Ascending aorta (tissue), 2 donors: ENCODE measurements around the gene ANKRD23. TPM values are rescaled to one million over a fixed set of nuclear protein-coding genes. Genes with fewer than 3 reads are reported as not detected.

ENCODE experiments used
- DNase-seq, 2 donors: peaks; one replicate each; pipeline ENCODE4 v3.0.0-alpha.2; 2019; ENCODE audit warnings: low spot score in 2 of 2
- H3K27ac ChIP-seq, 2 donors: fragments of 200-600 bp; sonication (generic); one replicate each; pipeline ENCODE4 v1.5.1; 2016 to 2017; ENCODE audit warnings: mild to moderate bottlenecking in 1 of 2
- H3K27me3 ChIP-seq: fragments of 200-600 bp; sonication (generic); one replicate; pipeline ENCODE4 v1.5.1; 2017
- H3K36me3 ChIP-seq, 2 donors: fragments of 200-600 bp; sonication (generic); one replicate each; pipeline ENCODE4 v1.5.1; 2016
- H3K4me1 ChIP-seq, 2 donors: fragments of 200-600 bp; sonication (generic); one replicate each; pipeline ENCODE4 v1.5.1; 2016 to 2017; ENCODE audit warnings: mild to moderate bottlenecking in 1 of 2
- H3K4me3 ChIP-seq, 2 donors: fragments of 200-600 bp; sonication (generic); one replicate each; pipeline ENCODE4 v1.5.1; 2016 to 2017; ENCODE audit warnings: mild to moderate bottlenecking in 1 of 2
- H3K9me3 ChIP-seq, 2 donors: fragments of 200-600 bp; sonication (generic); one replicate each; pipeline ENCODE4 v1.5.1; 2016
- intact Hi-C: fragments of 100-400 bp; cut with DNase I; formaldehyde crosslinking; loops from one replicate; pipeline ENCODE4 v1.15.1; 2023
- total RNA-seq: library from RNA; depleted of rRNA; stranded (reverse); fragments of >200 nt; gene quantifications from one replicate; pipeline ENCODE4 v1.1.0, GENCODE V29; 2016
- TF ChIP-seq, protein P1 (sequence below), 3 experiments: fragments of 200-600 bp in 2 of 3; fragments of 450-650 bp in 1 of 3; sonication (generic) in 2 of 3; IDR thresholded peaks; one replicate each; pipeline ENCODE4 v1.5.1; 2016 to 2019; ENCODE audit warnings: antibody characterized with exemption in 3 of 3, mild to moderate bottlenecking in 1 of 3, moderate library complexity in 1 of 3

The ANKRD23 gene
- total RNA-seq, 1 donor from 2014 or later: 4.0 TPM

DNA sequence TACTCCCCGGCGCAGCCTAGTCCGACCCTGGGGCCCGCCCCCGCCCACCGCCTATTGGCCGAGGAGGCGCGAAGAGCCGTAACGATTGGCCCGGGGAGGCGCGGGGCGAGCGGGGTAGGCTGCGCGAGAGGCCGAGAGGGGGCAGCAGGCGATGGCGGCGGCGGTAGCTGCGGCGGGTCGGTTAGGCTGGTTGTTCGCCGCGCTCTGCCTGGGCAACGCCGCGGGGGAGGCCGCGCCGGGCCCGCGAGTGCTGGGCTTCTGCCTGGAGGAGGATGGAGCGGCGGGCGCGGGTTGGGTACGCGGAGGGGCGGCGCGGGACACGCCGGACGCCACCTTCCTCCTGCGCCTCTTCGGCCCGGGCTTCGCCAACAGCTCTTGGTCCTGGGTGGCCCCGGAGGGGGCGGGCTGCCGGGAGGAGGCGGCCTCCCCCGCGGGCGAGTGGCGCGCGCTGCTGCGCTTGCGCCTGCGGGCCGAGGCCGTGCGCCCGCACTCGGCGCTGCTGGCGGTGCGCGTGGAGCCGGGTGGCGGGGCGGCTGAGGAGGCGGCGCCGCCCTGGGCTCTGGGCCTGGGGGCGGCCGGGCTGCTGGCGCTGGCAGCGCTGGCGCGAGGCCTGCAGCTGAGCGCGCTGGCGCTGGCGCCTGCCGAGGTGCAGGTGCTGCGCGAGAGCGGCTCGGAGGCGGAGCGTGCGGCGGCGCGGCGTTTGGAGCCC is 27.5 kb downstream of the ANKRD23 start, which contains the start of gene CNNM3:
Gene CNNM3 (plus strand): TSS at position 142 of the 709 bp plus-strand sequence. CDS start 10 bp downstream, at position 152.
- H3K36me3 ChIP-seq: peaks cover 0 to 2% of the 10 kb centered on the region in 2 donors
- peak within 1 kb of the TSS; percentile 88 to 98 for H3K4me3 ChIP-seq
- TF ChIP-seq, protein P1, sequence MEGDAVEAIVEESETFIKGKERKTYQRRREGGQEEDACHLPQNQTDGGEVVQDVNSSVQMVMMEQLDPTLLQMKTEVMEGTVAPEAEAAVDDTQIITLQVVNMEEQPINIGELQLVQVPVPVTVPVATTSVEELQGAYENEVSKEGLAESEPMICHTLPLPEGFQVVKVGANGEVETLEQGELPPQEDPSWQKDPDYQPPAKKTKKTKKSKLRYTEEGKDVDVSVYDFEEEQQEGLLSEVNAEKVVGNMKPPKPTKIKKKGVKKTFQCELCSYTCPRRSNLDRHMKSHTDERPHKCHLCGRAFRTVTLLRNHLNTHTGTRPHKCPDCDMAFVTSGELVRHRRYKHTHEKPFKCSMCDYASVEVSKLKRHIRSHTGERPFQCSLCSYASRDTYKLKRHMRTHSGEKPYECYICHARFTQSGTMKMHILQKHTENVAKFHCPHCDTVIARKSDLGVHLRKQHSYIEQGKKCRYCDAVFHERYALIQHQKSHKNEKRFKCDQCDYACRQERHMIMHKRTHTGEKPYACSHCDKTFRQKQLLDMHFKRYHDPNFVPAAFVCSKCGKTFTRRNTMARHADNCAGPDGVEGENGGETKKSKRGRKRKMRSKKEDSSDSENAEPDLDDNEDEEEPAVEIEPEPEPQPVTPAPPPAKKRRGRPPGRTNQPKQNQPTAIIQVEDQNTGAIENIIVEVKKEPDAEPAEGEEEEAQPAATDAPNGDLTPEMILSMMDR (IDR thresholded peaks at IDR 0.05): peak; percentile 70 to 75 (median 71)
- H3K4me1 ChIP-seq: peaks cover 12 to 41% of the 10 kb centered on the region in 2 donors
- intact Hi-C loops: loop anchor here (1.0 to 10.0 kb wide), 9 partner anchors 42 to 551 kb away; partner anchors contain the start of genes ANKRD39, CIAO1, CNNM4 and KANSL3
- peak; percentile 87 to 98 for DNase-seq
- no peaks in the 10 kb centered on the region for H3K9me3 ChIP-seq
- H3K27ac ChIP-seq: peak within 1 kb of the TSS; percentile 76 to 99
- H3K27me3 ChIP-seq: no peaks in the 10 kb centered on the region

DNA sequence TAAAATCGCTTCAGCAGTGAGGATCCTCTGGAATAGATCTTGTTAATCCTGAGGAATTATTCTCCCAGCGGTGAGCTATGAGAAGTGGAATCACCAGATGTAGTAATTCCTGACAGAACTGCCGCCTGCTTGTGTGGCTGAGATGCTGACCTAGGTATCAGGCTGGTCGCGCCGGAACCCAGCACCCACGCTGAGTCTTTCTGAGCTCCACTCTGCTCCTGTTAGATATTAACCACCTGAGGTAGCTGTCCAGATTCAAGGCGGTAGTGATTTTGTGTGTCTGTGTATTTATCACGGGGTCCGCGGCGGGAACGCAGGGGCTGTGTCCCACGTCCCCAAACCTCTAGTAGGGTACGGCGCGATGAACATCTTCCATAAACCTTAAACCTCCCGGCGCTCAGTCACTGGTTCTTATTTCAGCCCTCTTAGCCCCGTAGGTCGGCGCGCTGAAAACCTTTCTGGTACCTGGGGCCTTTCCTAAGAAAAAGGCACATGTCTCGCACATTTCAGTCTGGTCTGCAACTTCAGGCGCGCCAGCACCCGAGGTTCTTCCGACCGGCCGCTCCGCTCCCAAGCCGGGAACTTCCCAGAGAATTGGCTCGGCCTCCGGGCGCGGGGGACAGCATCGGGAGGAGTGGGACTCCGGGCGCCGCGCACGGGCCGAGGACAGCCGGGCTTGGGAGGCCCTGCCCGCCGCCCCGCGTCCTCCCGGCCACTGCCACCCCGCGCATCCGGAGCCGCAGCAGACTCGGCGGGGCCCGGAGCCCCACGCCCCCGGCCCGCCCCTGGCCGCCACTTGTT is 28.3 kb downstream of the ANKRD23 start:
- TF ChIP-seq, protein P1 (IDR thresholded peaks at IDR 0.05): no peak
- peaks cover 12 to 41% of the 10 kb centered on the region in 2 donors for H3K4me1 ChIP-seq
- intact Hi-C loops: loop anchor here (1.0 to 10.0 kb wide), 9 partner anchors 43 to 551 kb away; partner anchors contain the start of genes ANKRD39, CIAO1, CNNM4 and KANSL3
- DNase-seq: no peak
- peak overlapping the region; percentile 76 to 99 for H3K27ac ChIP-seq
- peak overlapping the region; percentile 88 to 98 for H3K4me3 ChIP-seq
- no peaks in the 10 kb centered on the region for H3K9me3 ChIP-seq
- no peaks in the 10 kb centered on the region for H3K27me3 ChIP-seq
- peaks cover 2% of the 10 kb centered on the region in 2 donors for H3K36me3 ChIP-seq

DNA sequence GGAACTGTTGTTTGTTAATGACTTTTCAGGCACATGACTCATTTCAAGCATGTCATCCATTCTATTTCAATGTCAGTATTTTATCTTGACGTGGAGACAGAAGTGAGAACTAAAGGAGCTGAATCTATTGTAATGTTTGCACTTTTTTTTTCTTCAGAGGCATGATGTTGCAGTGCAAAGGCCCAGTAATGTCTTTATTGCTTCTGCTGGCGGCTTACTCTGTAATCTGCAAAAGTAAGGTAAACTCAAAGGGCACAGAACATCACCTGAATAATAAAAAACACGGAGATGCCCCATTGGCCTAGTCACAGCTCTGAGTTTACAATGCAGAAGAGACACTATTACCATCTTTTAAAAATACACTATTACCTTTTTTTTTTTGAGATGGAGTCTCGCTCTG is 30.2 kb downstream of the ANKRD23 start:
- no peak overlapping the region for H3K27ac ChIP-seq
- peaks cover 6 to 24% of the 10 kb centered on the region in 2 donors for H3K4me1 ChIP-seq
- DNase-seq: no peak
- H3K9me3 ChIP-seq: no peaks in the 10 kb centered on the region
- no peaks in the 10 kb centered on the region for H3K27me3 ChIP-seq
- TF ChIP-seq, protein P1 (IDR thresholded peaks at IDR 0.05): no peak
- peaks cover 5 to 20% of the 10 kb centered on the region in 2 donors for H3K36me3 ChIP-seq
- H3K4me3 ChIP-seq: no peak overlapping the region
- intact Hi-C loops: loop anchor here (10.0 kb wide), 1 partner anchor 549 kb away; the partner anchor contains the start of genes CIAO1 and TMEM127

DNA sequence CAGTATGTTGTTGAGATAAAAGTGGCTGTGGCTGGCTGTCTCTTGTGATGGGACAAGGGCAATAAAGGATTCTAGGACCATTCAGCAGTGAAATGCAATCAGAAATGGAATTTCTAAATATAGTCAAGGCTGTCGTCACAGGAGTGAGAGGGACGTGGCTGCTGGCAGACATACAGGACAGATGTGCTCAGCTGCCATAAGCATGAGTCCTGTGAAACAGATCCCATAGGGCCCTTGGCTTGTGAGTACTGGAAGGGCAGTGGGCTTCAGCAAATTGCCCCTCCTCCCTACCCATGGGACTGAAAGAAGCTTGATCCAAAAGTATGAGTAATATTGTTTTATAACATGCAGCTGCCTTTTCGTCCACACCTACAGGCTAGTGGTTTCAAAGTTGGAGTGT is 31.9 kb downstream of the ANKRD23 start:
- TF ChIP-seq, protein P1 (IDR thresholded peaks at IDR 0.05): no peak
- H3K27ac ChIP-seq: no peak overlapping the region
- intact Hi-C loops: loop anchor here (10.0 kb wide), 1 partner anchor 547 kb away; the partner anchor contains the start of genes CIAO1 and TMEM127

DNA sequence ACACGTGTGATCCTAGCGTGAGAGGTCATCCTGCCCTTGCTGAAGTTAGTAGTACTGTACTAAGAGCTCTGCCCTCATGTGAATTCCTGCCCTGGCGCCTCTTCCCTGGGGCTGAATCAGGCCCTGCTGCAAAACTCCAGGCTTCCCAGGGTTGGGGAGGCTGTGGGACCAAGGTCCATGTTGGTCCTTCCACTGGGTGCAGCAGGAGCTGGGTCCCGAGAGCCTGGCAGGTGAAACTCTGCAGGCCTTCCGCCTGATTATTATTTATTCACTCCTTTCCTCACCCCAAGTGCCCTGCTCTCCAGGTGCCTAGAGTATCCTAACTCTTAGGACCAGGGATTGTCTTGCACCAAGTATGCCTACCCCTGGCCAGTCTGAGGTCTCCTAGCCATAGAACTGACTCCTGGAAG is 33.0 kb downstream of the ANKRD23 start:
- no peak for DNase-seq
- Histone ChIP-seq H3K4me1 (peaks cover 0 to 8% of the 10 kb centered on the region in 2 donors), H3K27ac (no peak overlapping the region), H3K27me3 (no peaks in the 10 kb centered on the region), H3K36me3 (peaks cover 6 to 24% of the 10 kb centered on the region in 2 donors), H3K4me3 (no peak overlapping the region), H3K9me3 (no peaks in the 10 kb centered on the region)
- TF ChIP-seq, protein P1 (IDR thresholded peaks at IDR 0.05): no peak
- intact Hi-C loops: loop anchor here (10.0 kb wide), 1 partner anchor 546 kb away; the partner anchor contains the start of genes CIAO1 and TMEM127

More for the DNA sequence above, 31.9 kb downstream of the ANKRD23 start:
- no peaks in the 10 kb centered on the region for H3K9me3 ChIP-seq
- H3K27me3 ChIP-seq: no peaks in the 10 kb centered on the region
- peaks cover 0 to 8% of the 10 kb centered on the region in 2 donors for H3K4me1 ChIP-seq
- DNase-seq: peak in 1 of 2 donors; percentile 81
- H3K4me3 ChIP-seq: no peak overlapping the region
- peaks cover 6 to 24% of the 10 kb centered on the region in 2 donors for H3K36me3 ChIP-seq
